Stimulated activated CD4-positive, alpha-beta T cell treated with anti-CD3 and anti-CD28 coated beads, Interleukin-2, amount 100 ng/mL, for 4 hours (primary cell): ENCODE data around the gene SMAGP.
"Not testable (repeated sequence)": the region's sequence is repeated elsewhere in the genome, so short reads cannot be mapped to it uniquely, and the experiment has no call there.

Source experiments
- DNase-seq: peaks from one replicate; pipeline ENCODE4 v3.0.0-alpha.2; 2020; ENCODE audit warnings: low read depth

SMAGP gene

GRCh38 chr12:51264297-51264696 lies 5.9 kb downstream of the SMAGP start:
- DNase-seq: no peak

- DNase-seq: no peak
These were observed 6.9 kb downstream of the SMAGP start for GRCh38 chr12:51263341-51263740.

- peak; percentile 21 for DNase-seq
These were observed 7.4 kb downstream of the SMAGP start for GRCh38 chr12:51262758-51263177.

GRCh38 chr12:51259600-51259999 lies 10.6 kb downstream of the SMAGP start:
- DNase-seq: not testable (repeated sequence)

GRCh38 chr12:51254536-51254935 lies 15.7 kb downstream of the SMAGP start:
- DNase-seq: no peak

- DNase-seq: no peak
These were observed 16.9 kb downstream of the SMAGP start for GRCh38 chr12:51253276-51253675.

GRCh38 chr12:51247523-51248206 lies 22.6 kb downstream of the SMAGP start:
- no peak for DNase-seq

- peak; percentile 28 for DNase-seq
These were observed 23.9 kb downstream of the SMAGP start for GRCh38 chr12:51246254-51246853.

- no peak for DNase-seq
These were observed 24.6 kb downstream of the SMAGP start for GRCh38 chr12:51245476-51246253.

- no peak for DNase-seq
These were observed 25.9 kb downstream of the SMAGP start for GRCh38 chr12:51244269-51244668.

- no peak for DNase-seq
These were observed 27.3 kb downstream of the SMAGP start for GRCh38 chr12:51242876-51243275.

- DNase-seq: no peak
These were observed 28.1 kb downstream of the SMAGP start for GRCh38 chr12:51242120-51242519.

GRCh38 chr12:51240971-51241370 lies 29.2 kb downstream of the SMAGP start:
- DNase-seq: no peak

- peak; percentile 89 for DNase-seq
These were observed 31.5 kb downstream of the SMAGP start, which contains the start of gene DAZAP2 for GRCh38 chr12:51238510-51239334. Gene DAZAP2, plus strand, starts transcription at chr12:51238826. Its CDS starts 82 bp downstream, at chr12:51238908.

GRCh38 chr12:51238037-51238509 lies 32.1 kb downstream of the SMAGP start:
- no peak for DNase-seq

GRCh38 chr12:51234530-51234929 lies 35.7 kb downstream of the SMAGP start:
- DNase-seq: no peak

GRCh38 chr12:51232642-51233041 lies 37.6 kb downstream of the SMAGP start:
- no peak for DNase-seq

- no peak for DNase-seq
These were observed 41.0 kb downstream of the SMAGP start for GRCh38 chr12:51229116-51229809.

GRCh38 chr12:51227962-51228361 lies 42.3 kb downstream of the SMAGP start:
- DNase-seq: no peak

- not testable (repeated sequence) for DNase-seq
These were observed 43.1 kb downstream of the SMAGP start for GRCh38 chr12:51227112-51227511.

GRCh38 chr12:51225771-51226170 lies 44.4 kb downstream of the SMAGP start:
- no peak for DNase-seq
